RWPE2 (cell line): Measurements from ENCODE around the gene PILRA.
"Not testable (repeated sequence)": the region's sequence is repeated elsewhere in the genome, so short reads cannot be mapped to it uniquely, and the experiment has no call there.

ENCODE experiments used
- ATAC-seq: fragments of 200-7000 bp; cut with Tn5 transposase; 3 replicates; pipeline ENCODE4 v1.9.1; 2021; ENCODE audit warnings: low read depth
- DNase-seq: peaks from one replicate; pipeline ENCODE4 v3.0.0-alpha.2; 2020; ENCODE audit warnings: low spot score
- H3K27ac ChIP-seq: fragments of 450-650 bp; 2 replicates; pipeline ENCODE4 v1.5.1; 2017; ENCODE audit warnings: mild to moderate bottlenecking; ENCODE audit not compliant: poor library complexity, severe bottlenecking
- H3K27me3 ChIP-seq: fragments of 250-450 bp; sonication (Bioruptor Pico); 2 replicates; pipeline ENCODE4 v1.5.1; 2021; ENCODE audit warnings: mild to moderate bottlenecking, moderate library complexity; ENCODE audit not compliant: insufficient read depth, poor library complexity, severe bottlenecking
- H3K36me3 ChIP-seq: fragments of 250-450 bp; sonication (Bioruptor Pico); 2 replicates; pipeline ENCODE4 v1.5.1; 2020; ENCODE audit warnings: low read depth, mild to moderate bottlenecking, moderate library complexity
- H3K4me1 ChIP-seq: fragments of 250-450 bp; sonication (Bioruptor Pico); 2 replicates; pipeline ENCODE4 v1.5.1; 2021; ENCODE audit warnings: mild to moderate bottlenecking, moderate library complexity; ENCODE audit not compliant: insufficient read depth, poor library complexity, severe bottlenecking
- H3K4me3 ChIP-seq: fragments of 250-450 bp; sonication (Bioruptor Pico); 2 replicates; pipeline ENCODE4 v1.5.1; 2021; ENCODE audit warnings: mild to moderate bottlenecking, moderate library complexity; ENCODE audit not compliant: severe bottlenecking
- H3K9me3 ChIP-seq: fragments of 250-450 bp; sonication (Bioruptor Pico); 2 replicates; pipeline ENCODE4 v1.5.1; 2021; ENCODE audit warnings: mild to moderate bottlenecking, moderate library complexity; ENCODE audit not compliant: severe bottlenecking
- TF ChIP-seq, protein P1 (sequence below): fragments of 450-650 bp; IDR thresholded peaks from one replicate; pipeline ENCODE4 v1.5.1; 2017; ENCODE audit warnings: mild to moderate bottlenecking, moderate library complexity; ENCODE audit not compliant: poor library complexity, severe bottlenecking

The PILRA gene

GRCh38 chr7:100373261-100373831 lies at the start of gene PILRA:
TSS of gene PILRA (plus strand) at chr7:100373487. CDS start at chr7:100373657, 170 bp downstream.
- DNase-seq = no peak
- no peak within 1 kb of the TSS for H3K27ac ChIP-seq

DNA sequence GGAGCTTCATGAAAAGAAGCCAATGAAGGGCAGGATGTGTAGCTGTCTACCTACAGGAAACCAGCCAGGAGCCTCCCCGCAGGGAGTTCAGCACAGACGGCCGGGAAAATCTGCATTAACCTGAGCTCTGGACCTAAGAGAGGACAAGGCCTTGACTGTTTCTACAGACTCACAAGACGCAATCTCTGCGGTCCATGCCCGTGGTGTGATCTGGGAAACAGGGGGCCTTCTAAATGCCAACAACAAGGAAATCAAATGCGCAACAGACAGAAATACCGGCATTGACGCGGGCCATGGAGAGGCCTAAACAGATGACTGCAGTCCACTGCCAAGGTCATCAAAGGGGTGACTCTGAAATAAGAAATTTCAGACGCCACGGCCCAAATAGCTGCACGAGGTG lies 49.1 kb upstream of the PILRA start:
- not testable (repeated sequence) for H3K27me3 ChIP-seq, H3K4me3 ChIP-seq, H3K4me1 ChIP-seq, H3K9me3 ChIP-seq, H3K27ac ChIP-seq, ATAC-seq, H3K36me3 ChIP-seq, DNase-seq

More at GRCh38 chr7:100373261-100373831, at the start of gene PILRA:
- Histone ChIP-seq H3K4me3 (no peak within 1 kb of the TSS), H3K4me1 (no peaks in the 10 kb centered on the region), H3K36me3 (no peaks in the 10 kb centered on the region), H3K27me3 (no peaks in the 10 kb centered on the region), H3K9me3 (no peaks in the 10 kb centered on the region)
- TF ChIP-seq, protein P1, sequence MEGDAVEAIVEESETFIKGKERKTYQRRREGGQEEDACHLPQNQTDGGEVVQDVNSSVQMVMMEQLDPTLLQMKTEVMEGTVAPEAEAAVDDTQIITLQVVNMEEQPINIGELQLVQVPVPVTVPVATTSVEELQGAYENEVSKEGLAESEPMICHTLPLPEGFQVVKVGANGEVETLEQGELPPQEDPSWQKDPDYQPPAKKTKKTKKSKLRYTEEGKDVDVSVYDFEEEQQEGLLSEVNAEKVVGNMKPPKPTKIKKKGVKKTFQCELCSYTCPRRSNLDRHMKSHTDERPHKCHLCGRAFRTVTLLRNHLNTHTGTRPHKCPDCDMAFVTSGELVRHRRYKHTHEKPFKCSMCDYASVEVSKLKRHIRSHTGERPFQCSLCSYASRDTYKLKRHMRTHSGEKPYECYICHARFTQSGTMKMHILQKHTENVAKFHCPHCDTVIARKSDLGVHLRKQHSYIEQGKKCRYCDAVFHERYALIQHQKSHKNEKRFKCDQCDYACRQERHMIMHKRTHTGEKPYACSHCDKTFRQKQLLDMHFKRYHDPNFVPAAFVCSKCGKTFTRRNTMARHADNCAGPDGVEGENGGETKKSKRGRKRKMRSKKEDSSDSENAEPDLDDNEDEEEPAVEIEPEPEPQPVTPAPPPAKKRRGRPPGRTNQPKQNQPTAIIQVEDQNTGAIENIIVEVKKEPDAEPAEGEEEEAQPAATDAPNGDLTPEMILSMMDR = no peak
- ATAC-seq = no peak

GRCh38 chr7:100325671-100326070 lies 47.6 kb upstream of the PILRA start:
- not testable (repeated sequence) for H3K9me3 ChIP-seq, H3K4me3 ChIP-seq, H3K27ac ChIP-seq, H3K4me1 ChIP-seq, H3K27me3 ChIP-seq, ATAC-seq, DNase-seq
- H3K36me3 ChIP-seq = peaks cover 15% of the 10 kb centered on the region

GRCh38 chr7:100326914-100327313 lies 46.4 kb upstream of the PILRA start:
- H3K4me3 ChIP-seq, ATAC-seq, H3K27me3 ChIP-seq: not testable (repeated sequence)

GRCh38 chr7:100335566-100336466 lies 37.5 kb upstream of the PILRA start:
- peak; percentile 90 for ATAC-seq
- H3K27ac ChIP-seq = peak overlapping the region; percentile 83

More at GRCh38 chr7:100326914-100327313, 46.4 kb upstream of the PILRA start:
- H3K4me1 ChIP-seq, H3K27ac ChIP-seq, H3K9me3 ChIP-seq, DNase-seq: not testable (repeated sequence)
- H3K36me3 ChIP-seq = peaks cover 19% of the 10 kb centered on the region

GRCh38 chr7:100338083-100338696 lies 35.1 kb upstream of the PILRA start:
- not testable (repeated sequence) for H3K27me3 ChIP-seq, H3K4me3 ChIP-seq, H3K9me3 ChIP-seq
- Histone ChIP-seq H3K4me1 (peaks cover 25% of the 10 kb centered on the region), H3K36me3 (peaks cover 49% of the 10 kb centered on the region), H3K27ac (peak overlapping the region; percentile 83)
- ATAC-seq (peak; percentile 32; the same call in 2 of the 3 replicates), DNase-seq (peak; percentile 72)

More at GRCh38 chr7:100335566-100336466, 37.5 kb upstream of the PILRA start:
- H3K27me3 ChIP-seq, H3K9me3 ChIP-seq: not testable (repeated sequence)
- Histone ChIP-seq H3K4me1 (peaks cover 13% of the 10 kb centered on the region), H3K36me3 (peaks cover 34% of the 10 kb centered on the region), H3K4me3 (peak overlapping the region; percentile 77)
- DNase-seq = peak; percentile 92

DNA sequence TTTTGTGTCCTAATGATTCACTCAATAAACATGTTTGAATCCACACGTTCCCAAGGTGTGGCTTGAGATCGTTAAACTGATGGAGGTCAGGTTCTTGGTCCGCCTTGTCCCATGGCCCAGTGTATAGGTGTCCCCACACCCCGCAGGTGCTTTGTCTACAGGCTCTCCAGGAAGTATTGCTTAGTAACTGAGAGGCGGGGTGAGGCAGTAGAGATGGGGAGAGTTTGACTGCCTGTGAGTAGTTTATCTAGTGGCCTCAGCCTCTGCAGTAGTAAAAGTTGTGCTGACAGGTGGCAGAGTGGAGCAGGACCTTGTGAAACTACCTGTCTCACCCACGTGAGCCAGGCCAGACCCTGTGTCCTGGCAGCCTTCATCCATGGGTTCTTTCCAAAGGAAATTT lies 32.0 kb upstream of the PILRA start:
- peak; percentile 70 for DNase-seq

More for the DNA sequence above, 32.0 kb upstream of the PILRA start:
- H3K27me3 ChIP-seq, H3K4me3 ChIP-seq, H3K9me3 ChIP-seq: not testable (repeated sequence)
- H3K4me1 ChIP-seq = peaks cover 31% of the 10 kb centered on the region
- H3K36me3 ChIP-seq = peaks cover 76% of the 10 kb centered on the region
- peak; percentile 76 for ATAC-seq
- peak overlapping the region; percentile 69 for H3K27ac ChIP-seq
